K562 (cell line): Measurements from ENCODE around the gene MPZL3. TPM values are rescaled to one million over a fixed set of nuclear protein-coding genes. Genes with fewer than 3 reads are reported as not detected.

Experiments used
- ATAC-seq: fragments of 200-7000 bp; cut with Tn5 transposase; 3 replicates; pipeline ENCODE4 v1.9.1; 2020; ENCODE audit warnings: moderate library complexity
- BruUV-seq: library from RNA; stranded (reverse); fragments of 400-500 nt; replicated peaks from 2 replicates; lab custom pipeline; 2021; lab: Mats Ljungman, UMichigan
- CTCF ChIA-PET: fragments of 300-600 bp; formaldehyde crosslinking; extraction: SDS; loops from one replicate; lab custom pipeline; 2021; ENCODE audit warnings: low intra/inter-chr PET ratio; lab: Yijun Ruan, JAX
- POLR2A ChIA-PET: fragments of 300-600, 350-650 bp; sonication (Branson Sonifier 250); formaldehyde crosslinking; extraction: SDS; loops from one replicate; lab custom pipeline; 2021; ENCODE audit warnings: antibody characterized with exemption, inconsistent platforms; lab: Yijun Ruan, JAX
- DNase-seq, 4 experiments: peaks; one replicate each; pipeline versions ENCODE4 v3.0.0 to v3.0.0-alpha.2; 2011 to 2018; ENCODE audit warnings: low spot score in 3 of 4, mixed read lengths in 3 of 4; ENCODE audit errors: extremely low read depth in 1 of 4
- FAIRE-seq: peaks from 2 replicates; lab custom pipeline; 2011; peaks lifted over from hg19 to GRCh38; lab: Jason Lieb, UNC
- H2AFZ ChIP-seq: 2 replicates; pipeline ENCODE4 v1.6.0; 2011; ENCODE audit warnings: low read depth, low read length, control low read depth, inconsistent platforms
- H3K27ac ChIP-seq: fragments of 200-600 bp; 3 replicates; pipeline ENCODE4 v1.8.0; 2011; ENCODE audit warnings: low read depth, mild to moderate bottlenecking, control low read depth, inconsistent platforms, low read length, moderate library complexity, mixed read lengths; ENCODE audit errors: extremely low read depth
- H3K27me3 ChIP-seq, 2 experiments: fragments of 300-600 bp in 1 of 2; 2 replicates in 1 of 2; 3 replicates in 1 of 2; pipeline versions ENCODE4 v1.6.0 to v1.8.0; 2011; ENCODE audit warnings: inconsistent platforms in 2 of 2, low read length in 2 of 2, mild to moderate bottlenecking in 1 of 2, mixed read lengths in 1 of 2, moderate library complexity in 1 of 2; ENCODE audit not compliant: control insufficient read depth in 2 of 2, insufficient read depth in 2 of 2
- H3K36me3 ChIP-seq: fragments of 300-600 bp; 3 replicates; pipeline ENCODE4 v1.8.0; 2011; ENCODE audit warnings: mild to moderate bottlenecking, low read length, inconsistent platforms; ENCODE audit not compliant: control insufficient read depth, insufficient read depth
- H3K4me1 ChIP-seq, 2 experiments: fragments of 200-600 bp in 1 of 2; replicated peaks in 1 of 2; 2 replicates in 1 of 2; 3 replicates in 1 of 2; pipeline versions ENCODE4 v1.5.1 to v1.8.0; 2011; ENCODE audit warnings: inconsistent platforms in 2 of 2, low read length in 2 of 2, mild to moderate bottlenecking in 1 of 2, mixed read lengths in 1 of 2, moderate library complexity in 1 of 2; ENCODE audit not compliant: control insufficient read depth in 2 of 2, insufficient read depth in 2 of 2
- H3K4me2 ChIP-seq: 2 replicates; pipeline ENCODE4 v1.6.1; 2011; ENCODE audit warnings: low read length, control low read depth, inconsistent platforms, mixed read lengths; ENCODE audit not compliant: insufficient read depth
- H3K4me3 ChIP-seq: fragments of 200-600 bp; sonication (generic), shearing (Covaris generic); 2 replicates; pipeline ENCODE4 v1.5.1; 2016; ENCODE audit warnings: control low read depth, inconsistent platforms
- H3K79me2 ChIP-seq: fragments of 200-600 bp; 3 replicates; pipeline ENCODE4 v1.8.0; 2011; ENCODE audit warnings: low read length, inconsistent platforms; ENCODE audit not compliant: control insufficient read depth, insufficient read depth
- H3K9ac ChIP-seq, 2 experiments: 2 replicates each; pipeline versions ENCODE4 v1.6.0 to v1.6.1; 2011; ENCODE audit warnings: low read depth in 2 of 2, low read length in 2 of 2, control low read depth in 1 of 2, inconsistent platforms in 1 of 2, mild to moderate bottlenecking in 1 of 2, mixed read lengths in 1 of 2; ENCODE audit not compliant: insufficient read depth in 1 of 2
- H3K9me1 ChIP-seq: one replicate; pipeline ENCODE4 v1.6.0; 2011; ENCODE audit warnings: inconsistent platforms, mild to moderate bottlenecking, low read length, moderate library complexity; ENCODE audit not compliant: control insufficient read depth, insufficient read depth
- H3K9me3 ChIP-seq: replicated peaks from 2 replicates; pipeline ENCODE4 v1.5.1; 2011; ENCODE audit warnings: low read depth, low read length, inconsistent platforms; ENCODE audit not compliant: control insufficient read depth, insufficient read depth
- H4K20me1 ChIP-seq: replicated peaks from 2 replicates; pipeline ENCODE4 v1.6.1; 2011; ENCODE audit warnings: low read length, inconsistent platforms, mixed read lengths; ENCODE audit not compliant: control insufficient read depth, insufficient read depth
- BRD4 ChIP-seq: fragments of 200-600 bp; sonication (generic); IDR thresholded peaks from 2 replicates; pipeline ENCODE4 v1.6.1; 2017; ENCODE audit warnings: inconsistent platforms
- FOXK2 ChIP-seq, 2 experiments: fragments of 450-650 bp; IDR thresholded peaks in 1 of 2; conservative IDR thresholded peaks in 1 of 2; 2 replicates each; pipeline ENCODE4 v1.6.1; 2016; ENCODE audit warnings: low read depth in 2 of 2, mild to moderate bottlenecking in 1 of 2
- HINFP ChIP-seq: fragments of 450-650 bp; conservative IDR thresholded peaks from 2 replicates; pipeline ENCODE4 v1.6.1; 2016; ENCODE audit warnings: missing genetic modification characterization, low read depth, mild to moderate bottlenecking, control low read depth, missing compliant biosample characterization
- KLF10 ChIP-seq: fragments of 250-450 bp; sonication (Bioruptor Pico); IDR thresholded peaks from 2 replicates; pipeline ENCODE4 v1.6.1; 2021; ENCODE audit warnings: matching md5 sums
- SIN3A ChIP-seq, 2 experiments: fragments of 150-350 bp in 1 of 2; IDR thresholded peaks; 2 replicates each; pipeline ENCODE4 v1.6.1; 2011 to 2016; ENCODE audit warnings: borderline replicate concordance in 2 of 2, low read depth in 2 of 2, low read length in 2 of 2, mild to moderate bottlenecking in 2 of 2, moderate library complexity in 2 of 2; ENCODE audit not compliant: control insufficient read depth in 1 of 2
- ZBTB7A ChIP-seq: IDR thresholded peaks from 2 replicates; pipeline ENCODE4 v1.6.1; 2011; ENCODE audit warnings: low read depth, mild to moderate bottlenecking, low read length, moderate library complexity, borderline replicate concordance; ENCODE audit not compliant: control insufficient read depth
- ZNF197 ChIP-seq: fragments of 200-800 bp; sonication (Bioruptor generic); IDR thresholded peaks from 2 replicates; pipeline ENCODE4 v1.6.1; 2016; ENCODE audit warnings: low read depth, missing genetic modification characterization, missing compliant biosample characterization
- ZNF280B ChIP-seq: fragments of 250-450 bp; sonication (Bioruptor Pico); IDR thresholded peaks from 2 replicates; pipeline ENCODE4 v1.5.1; 2021; ENCODE audit warnings: mild to moderate bottlenecking
- WGBS: fragments of 100-300 bp; shearing (Covaris generic); methylation state at CpG from one replicate; pipeline ENCODE4 v1.1.6; 2016; ENCODE audit warnings: low coverage, mixed read lengths; ENCODE audit not compliant: insufficient coverage; ENCODE audit errors: missing lambda C conversion rate; 5-methylcytosine and 5-hydroxymethylcytosine counted together
- in situ Hi-C: fragments of 300-500 bp; cut with MboI; formaldehyde crosslinking; loops from 4 replicates; pipeline ENCODE4 v1.15.0; 2018; ENCODE audit warnings: inconsistent platforms, mixed read lengths
- intact Hi-C: fragments of 100-400 bp; cut with micrococcal nuclease; formaldehyde crosslinking; loops from 2 replicates; pipeline ENCODE4 v1.14.2; 2022
- polyA plus RNA-seq, 8 experiments: library from polyadenylated mRNA; depleted of rRNA in 4 of 8; stranded (reverse) in 5 of 8; unstranded in 3 of 8; fragments of >200 nt; fragmentation: Nextera tagmentation in 2 of 8; fragmentation: Illumina TruSeq in 1 of 8; extraction: Ambion mirVana in 2 of 8; extraction: Trizol in 1 of 8; gene quantifications; 2 replicates each; pipeline versions ENCODE4 v1.2.1 to v1.2.3, GENCODE V29; 2011 to 2014; ENCODE audit warnings: inconsistent platforms in 1 of 8, missing spikeins in 1 of 8
- total RNA-seq, 7 experiments: library from RNA; depleted of rRNA in 6 of 7; stranded (reverse); fragments of >200 nt in 6 of 7; fragmentation: Illumina TruSeq in 2 of 7; extraction: Trizol in 2 of 7; gene quantifications; 2 replicates each; pipeline versions ENCODE4 v1.2.1 to v1.2.3, GENCODE V29; 2011 to 2021; ENCODE audit warnings: low replicate concordance in 1 of 7
- TF ChIP-seq, protein P1 (sequence below), 2 experiments: IDR thresholded peaks; 2 replicates each; pipeline ENCODE4 v1.6.1; 2011; ENCODE audit warnings: borderline replicate concordance in 1 of 2, control low read depth in 1 of 2, low read depth in 1 of 2, low read length in 1 of 2, mild to moderate bottlenecking in 1 of 2, mixed read lengths in 1 of 2, moderate library complexity in 1 of 2; ENCODE audit not compliant: insufficient read depth in 1 of 2, insufficient read length in 1 of 2, poor library complexity in 1 of 2, severe bottlenecking in 1 of 2; ENCODE audit errors: extremely low read depth in 1 of 2

Gene MPZL3
- total and polyA plus RNA-seq, 9 of the 15 experiments (the other 6 are each of a cell fraction or from before 2014, with no cell fraction given) = 0.97 to 2.9 (median 1.6) TPM

DNA sequence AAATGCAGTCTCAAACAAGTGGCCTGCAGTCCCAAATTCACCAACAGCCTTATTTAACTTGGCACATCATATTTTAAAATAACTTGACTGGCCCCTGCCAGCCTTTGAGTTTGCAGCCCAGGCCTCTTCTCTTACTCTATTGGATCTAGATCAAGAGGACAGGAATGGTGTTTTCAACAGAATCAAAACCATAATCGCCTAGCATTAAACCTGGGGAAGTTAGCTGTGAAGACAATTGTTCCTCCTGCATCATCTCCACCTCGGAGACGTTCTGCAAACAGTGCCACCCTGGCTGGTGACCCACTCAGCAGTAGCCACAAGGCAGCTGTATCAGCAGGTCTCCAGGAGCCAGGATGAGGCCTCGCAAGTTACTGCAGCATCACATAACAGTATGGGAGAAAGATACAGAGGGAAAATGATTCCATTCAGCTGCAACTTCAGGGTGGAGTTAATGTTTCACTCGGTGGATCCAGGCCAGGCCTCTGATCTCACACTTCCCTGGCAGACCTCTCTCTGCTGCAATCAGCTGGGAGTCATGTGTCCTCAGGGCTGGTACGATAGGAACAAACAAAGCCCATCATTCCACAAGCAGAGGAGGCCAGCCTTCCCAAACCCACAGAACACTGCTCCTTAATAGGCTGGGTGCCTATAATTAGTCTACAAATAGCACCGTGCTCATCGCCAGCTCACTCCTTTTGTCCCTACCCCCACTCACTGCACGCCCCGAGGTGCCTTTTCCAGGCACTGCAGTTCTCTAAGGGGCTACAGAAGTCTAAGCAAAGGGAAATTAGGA lies 57.1 kb downstream of the MPZL3 start:
- no peaks in the 10 kb centered on the region for H3K9me3 ChIP-seq
- POLR2A ChIA-PET = interaction anchor here (0.8 kb wide), 1 partner anchor 79 kb away, joined by 4 read pairs; no protein-coding TSS in a partner anchor
- FAIRE-seq (no peak), DNase-seq (no peak), ATAC-seq (no peak)
- H3K79me2 ChIP-seq = no peaks in the 10 kb centered on the region
- H3K27ac ChIP-seq = no peak overlapping the region
- no peaks in the 10 kb centered on the region for H4K20me1 ChIP-seq
- H3K4me2 ChIP-seq = no peak overlapping the region
- 4% methylated on average over 10 of the region's 10 CpGs for WGBS
- H3K4me1 ChIP-seq = 0 out of 5 replicates have a peak, but pooled peaks cover 0 to 3% of the 10 kb centered on the region in 2 experiments
- no peak overlapping the region for H3K4me3 ChIP-seq
- TF ChIP-seq FOXK2 (conservative IDR thresholded peaks at IDR 0.05 in 1 of 2, IDR thresholded peaks at IDR 0.05 in 1 of 2; ENCODE audit: low read depth in 2 of 2) (no peak), SIN3A (IDR thresholded peaks at IDR 0.05; ENCODE audit: borderline replicate concordance in 2 of 2, control insufficient read depth in 1 of 2, low read depth in 2 of 2, low read length in 2 of 2) (no peak), HINFP (no peak), BRD4 (no peak), ZNF280B (CRISPR knock-in tag) (no peak), KLF10 (CRISPR knock-in tag) (no peak), ZNF197 (CRISPR knock-in tag) (no peak), ZBTB7A (no peak)
- TF ChIP-seq, protein P1, sequence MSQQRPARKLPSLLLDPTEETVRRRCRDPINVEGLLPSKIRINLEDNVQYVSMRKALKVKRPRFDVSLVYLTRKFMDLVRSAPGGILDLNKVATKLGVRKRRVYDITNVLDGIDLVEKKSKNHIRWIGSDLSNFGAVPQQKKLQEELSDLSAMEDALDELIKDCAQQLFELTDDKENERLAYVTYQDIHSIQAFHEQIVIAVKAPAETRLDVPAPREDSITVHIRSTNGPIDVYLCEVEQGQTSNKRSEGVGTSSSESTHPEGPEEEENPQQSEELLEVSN (IDR thresholded peaks at IDR 0.05; ENCODE audit: borderline replicate concordance in 1 of 2, extremely low read depth in 1 of 2, insufficient read depth in 1 of 2, insufficient read length in 1 of 2, low read depth in 1 of 2, low read length in 1 of 2, poor library complexity in 1 of 2, severe bottlenecking in 1 of 2) = no peak
- no peaks in the 10 kb centered on the region for H3K36me3 ChIP-seq
- H3K27me3 ChIP-seq = peaks cover 0 to 15% of the 10 kb centered on the region in 2 experiments; a peak in 3 of 5 replicates
- CTCF ChIA-PET = interaction anchor here (0.6 kb wide), 1 partner anchor 22 kb away, joined by 3 read pairs; no protein-coding TSS in a partner anchor
- BruUV-seq = no TSS peak
- H2AFZ ChIP-seq = no peak overlapping the region
- in situ Hi-C loops (loop anchor here (5.0 kb wide), 2 partner anchors 102 to 297 kb away; no protein-coding TSS in a partner anchor), intact Hi-C loops (no loop called here)
- no peak overlapping the region; a peak in 1 of 4 replicates for H3K9ac ChIP-seq
- H3K9me1 ChIP-seq = no peaks in the 10 kb centered on the region
